RKO (cell line): ENCODE data around the gene MLH3.

Experiments
- DNase-seq: peaks from one replicate; pipeline ENCODE4 v3.0.0-alpha.2; 2016; ENCODE audit warnings: low spot score

The MLH3 gene

GRCh38 chr14:74983343-74983742 lies 67.9 kb downstream of the MLH3 start:
- DNase-seq, result no peak

- no peak for DNase-seq
These were observed 68.6 kb downstream of the MLH3 start for GRCh38 chr14:74982661-74983060.

GRCh38 chr14:74981833-74982232 lies 69.4 kb downstream of the MLH3 start:
- DNase-seq, result no peak

GRCh38 chr14:74981462-74981782 lies 69.8 kb downstream of the MLH3 start:
- DNase-seq, result no peak

- no peak for DNase-seq
These were observed 70.4 kb downstream of the MLH3 start for GRCh38 chr14:74980731-74981461.

- DNase-seq, result no peak
These were observed 70.9 kb downstream of the MLH3 start for GRCh38 chr14:74980398-74980730.

- no peak for DNase-seq
These were observed 71.5 kb downstream of the MLH3 start for GRCh38 chr14:74979442-74980397.

- DNase-seq, result no peak
These were observed 72.2 kb downstream of the MLH3 start for GRCh38 chr14:74979029-74979428.

GRCh38 chr14:74978416-74978947 lies 72.8 kb downstream of the MLH3 start:
- no peak for DNase-seq

GRCh38 chr14:74977901-74978385 lies 73.3 kb downstream of the MLH3 start:
- DNase-seq, result no peak

- no peak for DNase-seq
These were observed 73.9 kb downstream of the MLH3 start for GRCh38 chr14:74977164-74977900.

- DNase-seq, result no peak
These were observed 74.8 kb downstream of the MLH3 start for GRCh38 chr14:74976264-74977113.

GRCh38 chr14:74975059-74975810 lies 76.0 kb downstream of the MLH3 start:
- DNase-seq, result no peak

- DNase-seq, result no peak
These were observed 76.8 kb downstream of the MLH3 start for GRCh38 chr14:74974364-74975058.

GRCh38 chr14:74973905-74974363 lies 77.3 kb downstream of the MLH3 start:
- DNase-seq, result no peak

- no peak for DNase-seq
These were observed 78.1 kb downstream of the MLH3 start for GRCh38 chr14:74973003-74973653.

- DNase-seq, result no peak
These were observed 82.5 kb downstream of the MLH3 start for GRCh38 chr14:74968811-74969210.

- peak; percentile 60 for DNase-seq
These were observed 85.6 kb downstream of the MLH3 start for GRCh38 chr14:74965486-74966153.
